Activated naive CD4-positive, alpha-beta T cell (primary cell): ENCODE measurements around the gene NCKIPSD.
"Not testable (repeated sequence)": the region's sequence is repeated elsewhere in the genome, so short reads cannot be mapped to it uniquely, and the experiment has no call there.

ENCODE experiments used
- DNase-seq, 4 experiments: peaks; one replicate each; lab custom pipeline; 2025; lab: John Stamatoyannopoulos, UW

Gene NCKIPSD

GRCh38 chr3:48685603-48686511, at the start of gene NCKIPSD:
Gene NCKIPSD (minus strand): TSS chr3:48685915. CDS start chr3:48685807, 108 bp downstream.
- peak; percentile 78 to 92 (median 87) for DNase-seq

- not testable (repeated sequence) for DNase-seq
Measured at GRCh38 chr3:48735075-48735767, 49.5 kb upstream of the NCKIPSD start.

DNA sequence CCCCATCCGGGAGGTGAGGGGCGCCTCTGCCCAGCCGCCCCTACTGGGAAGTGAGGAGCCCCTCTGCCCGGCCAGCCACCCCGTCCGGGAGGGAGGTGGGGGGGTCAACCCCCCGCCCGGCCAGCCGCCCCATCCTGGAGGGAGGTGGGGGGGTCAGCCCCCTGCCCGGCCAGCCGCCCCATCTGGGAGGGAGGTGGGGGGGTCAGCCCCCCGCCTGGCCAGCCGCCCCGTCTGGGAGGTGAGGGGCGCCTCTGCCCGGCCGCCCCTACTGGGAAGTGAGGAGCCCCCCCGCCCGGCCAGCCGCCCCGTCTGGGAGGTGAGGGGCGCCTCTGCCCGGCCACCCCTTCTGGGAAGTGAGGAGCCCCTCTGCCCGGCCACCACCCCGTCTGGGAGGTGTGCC, 48.8 kb upstream of the NCKIPSD start:
- DNase-seq, result not testable (repeated sequence)

- DNase-seq, result not testable (repeated sequence)
Measured at GRCh38 chr3:48733752-48734518, 48.2 kb upstream of the NCKIPSD start.

GRCh38 chr3:48727511-48727910, 41.8 kb upstream of the NCKIPSD start:
- DNase-seq, result no peak

DNA sequence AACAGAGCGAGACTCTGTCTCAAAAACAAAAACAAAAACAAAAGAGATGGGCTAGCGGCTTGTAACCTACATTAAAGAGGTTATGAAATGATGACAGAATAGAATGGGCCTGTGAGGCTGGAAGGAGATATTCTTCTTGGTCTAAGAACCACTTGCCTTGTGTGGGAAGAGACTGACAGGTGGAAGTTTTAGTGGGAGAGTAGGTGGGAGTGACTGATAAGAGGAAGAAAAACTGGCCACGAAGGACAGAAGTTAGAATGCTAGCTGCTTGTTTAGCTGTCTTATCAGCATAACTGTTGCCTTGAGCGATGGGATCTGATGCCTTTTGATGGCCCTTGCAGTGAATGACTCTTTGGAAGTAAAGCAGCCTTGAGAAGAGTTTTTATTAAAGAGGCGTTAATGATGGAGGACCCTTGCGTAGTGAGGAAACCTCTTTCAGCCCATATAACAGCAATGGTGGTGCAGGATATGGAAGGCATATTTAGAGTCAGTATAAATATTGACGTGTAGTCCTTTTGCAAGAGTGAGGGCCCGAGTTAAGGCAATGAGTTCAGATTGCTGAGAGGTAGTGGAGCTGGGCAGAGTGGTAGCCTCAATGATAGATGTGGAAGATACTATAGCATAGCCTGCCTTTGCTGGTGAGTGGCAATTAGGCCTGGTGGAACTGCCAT, 39.6 kb upstream of the NCKIPSD start:
- not testable (repeated sequence) for DNase-seq

GRCh38 chr3:48723725-48724124, 38.0 kb upstream of the NCKIPSD start:
- no peak for DNase-seq

- DNase-seq, result not testable (repeated sequence)
Measured at GRCh38 chr3:48723293-48723692, 37.6 kb upstream of the NCKIPSD start.

DNA sequence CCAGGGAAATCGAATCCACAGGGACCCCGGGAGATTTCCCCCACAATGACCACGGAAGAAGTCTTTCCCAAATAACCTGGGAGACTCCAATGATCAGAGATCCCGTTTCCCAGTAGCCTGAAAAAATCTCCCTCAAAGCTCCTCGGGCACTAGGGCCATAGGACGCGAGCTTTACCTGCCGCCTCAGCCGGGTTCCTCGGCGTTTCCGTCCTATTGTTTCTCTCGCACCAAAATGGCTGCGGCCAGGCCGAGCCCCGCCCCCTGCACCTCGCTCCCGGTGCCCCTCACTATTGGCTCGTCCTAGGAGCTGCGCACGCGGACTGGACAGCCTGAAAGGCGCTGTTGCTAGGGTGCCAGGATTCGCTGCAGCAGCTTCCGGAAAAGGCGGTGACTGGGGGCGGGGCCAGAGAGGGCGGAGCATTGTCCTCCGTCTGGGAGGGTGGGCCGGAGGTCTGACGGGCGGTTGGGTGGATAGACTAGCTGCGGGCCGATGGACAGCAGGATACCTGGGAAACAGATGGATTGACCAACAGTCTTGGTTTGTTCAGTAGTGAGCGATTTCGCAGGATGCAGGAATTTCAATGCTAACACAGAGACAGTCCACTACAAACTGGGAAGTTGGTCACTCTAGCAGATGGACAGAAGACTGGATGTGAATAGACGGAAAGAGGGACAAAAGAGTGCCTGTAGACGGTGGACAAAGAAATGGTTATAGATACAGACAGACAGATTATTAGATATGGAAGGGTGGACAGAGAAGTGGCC, 31.4 kb upstream of the NCKIPSD start, which contains the start of gene IP6K2:
TSS of gene IP6K2 (minus strand) at position 240 of the 765 bp plus-strand sequence. CDS start 21,930 bp downstream, outside the sequence.
- DNase-seq, result peak; percentile 94 to 99 (median 98)

DNA sequence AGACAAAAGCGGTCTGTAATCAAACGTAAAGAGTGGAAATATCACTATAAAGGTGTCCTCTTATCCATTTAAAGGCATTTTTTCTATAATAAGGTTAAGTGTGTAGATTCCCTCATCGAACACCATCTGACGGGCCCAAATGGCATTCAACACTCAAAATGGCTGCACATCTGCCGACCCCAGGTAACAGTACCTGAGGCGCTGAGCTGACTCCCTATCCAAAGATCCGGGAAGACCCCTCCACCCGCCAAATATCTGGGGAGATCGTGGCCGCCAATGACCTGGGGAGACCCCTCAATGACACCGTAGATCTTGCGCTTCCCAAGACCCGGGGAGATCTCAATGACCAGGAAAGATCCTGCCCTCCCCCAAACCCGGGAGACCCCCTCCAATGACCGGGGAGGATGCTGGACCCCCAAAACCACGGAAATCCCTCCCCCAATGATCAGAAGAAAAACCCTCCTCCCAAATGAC, 30.8 kb upstream of the NCKIPSD start:
- DNase-seq, result no peak

DNA sequence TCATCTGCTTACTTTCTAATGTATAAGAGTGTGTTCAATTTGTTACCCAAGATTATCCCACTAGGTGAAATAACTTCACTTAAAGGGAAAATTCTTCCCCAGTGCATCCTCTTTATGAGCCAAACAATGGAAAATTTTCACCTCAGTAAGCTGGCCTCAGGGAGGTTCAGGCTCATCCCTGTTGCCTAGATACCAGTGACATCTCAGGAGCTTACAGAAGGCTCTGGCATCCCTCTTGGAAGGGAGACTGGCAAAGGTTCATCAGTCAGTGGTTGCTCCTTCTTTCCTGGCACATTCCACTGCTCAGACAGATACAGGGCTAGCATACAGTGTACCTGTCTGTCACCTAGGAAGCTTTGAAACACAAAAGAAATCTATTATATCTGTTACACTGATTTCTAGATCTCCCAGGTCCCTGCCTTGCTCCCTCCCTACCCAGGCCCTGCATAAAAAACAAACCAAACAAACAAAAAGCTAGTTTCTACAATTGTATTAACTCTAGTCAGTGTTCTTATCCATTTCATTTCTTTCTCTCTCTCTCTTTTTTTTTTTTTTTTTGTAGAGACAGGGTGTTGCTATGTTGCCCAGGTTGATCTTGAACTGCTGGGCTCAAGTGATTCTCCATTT, 29.6 kb upstream of the NCKIPSD start:
- DNase-seq, result no peak

GRCh38 chr3:48711727-48712126, 26.0 kb upstream of the NCKIPSD start:
- DNase-seq, result no peak

DNA sequence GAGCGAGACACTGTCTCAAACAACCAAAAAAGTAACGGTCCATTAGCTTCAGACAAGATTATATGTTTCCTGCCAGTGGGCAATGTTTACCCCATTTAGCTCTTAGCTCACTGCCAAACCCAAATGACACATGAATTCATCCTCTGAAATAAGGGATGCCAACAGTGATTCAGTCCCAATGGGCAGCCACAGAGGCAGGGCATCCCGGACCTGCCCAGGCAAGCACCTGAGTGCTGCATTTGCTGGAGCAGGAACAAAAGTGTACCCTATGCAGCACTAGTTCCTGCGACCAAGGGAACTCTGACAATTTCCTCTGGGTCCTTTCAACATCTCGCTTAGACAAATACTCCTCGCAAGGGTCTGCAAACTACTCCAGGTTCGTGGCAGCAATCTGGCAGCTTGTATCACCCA, 23.3 kb upstream of the NCKIPSD start:
- no peak for DNase-seq

- no peak for DNase-seq
Measured at GRCh38 chr3:48708481-48708889, 22.8 kb upstream of the NCKIPSD start.

- DNase-seq, result no peak
Measured at GRCh38 chr3:48707157-48707556, 21.4 kb upstream of the NCKIPSD start.

DNA sequence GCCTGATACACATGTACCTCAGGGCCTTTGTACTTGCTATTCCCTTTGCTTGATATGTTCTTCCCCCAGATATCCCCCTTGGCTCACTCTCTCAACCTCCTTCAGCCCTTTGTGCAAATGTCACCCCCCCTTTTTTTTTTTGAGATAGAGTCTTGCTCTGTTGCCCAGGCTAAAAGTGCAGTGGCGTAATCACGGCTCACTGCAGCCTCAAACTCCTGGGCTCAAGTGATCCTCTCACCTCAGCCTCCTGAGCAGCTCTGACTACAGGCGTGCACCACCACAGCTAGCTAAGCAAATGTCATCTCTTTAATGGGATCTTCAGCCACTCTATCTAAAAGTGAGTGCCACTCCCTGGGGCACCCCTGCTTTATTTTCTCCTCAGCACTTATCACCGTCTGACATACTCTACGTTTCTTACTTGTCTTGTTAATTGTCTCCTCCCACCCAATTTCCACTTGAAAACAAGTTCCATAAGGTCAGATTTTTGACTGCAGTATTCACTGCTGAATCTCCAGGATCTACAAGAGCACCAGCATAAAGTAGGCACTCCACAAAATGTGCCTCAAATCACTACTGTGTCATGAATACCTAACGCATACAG, 16.7 kb upstream of the NCKIPSD start:
- no peak for DNase-seq

DNA sequence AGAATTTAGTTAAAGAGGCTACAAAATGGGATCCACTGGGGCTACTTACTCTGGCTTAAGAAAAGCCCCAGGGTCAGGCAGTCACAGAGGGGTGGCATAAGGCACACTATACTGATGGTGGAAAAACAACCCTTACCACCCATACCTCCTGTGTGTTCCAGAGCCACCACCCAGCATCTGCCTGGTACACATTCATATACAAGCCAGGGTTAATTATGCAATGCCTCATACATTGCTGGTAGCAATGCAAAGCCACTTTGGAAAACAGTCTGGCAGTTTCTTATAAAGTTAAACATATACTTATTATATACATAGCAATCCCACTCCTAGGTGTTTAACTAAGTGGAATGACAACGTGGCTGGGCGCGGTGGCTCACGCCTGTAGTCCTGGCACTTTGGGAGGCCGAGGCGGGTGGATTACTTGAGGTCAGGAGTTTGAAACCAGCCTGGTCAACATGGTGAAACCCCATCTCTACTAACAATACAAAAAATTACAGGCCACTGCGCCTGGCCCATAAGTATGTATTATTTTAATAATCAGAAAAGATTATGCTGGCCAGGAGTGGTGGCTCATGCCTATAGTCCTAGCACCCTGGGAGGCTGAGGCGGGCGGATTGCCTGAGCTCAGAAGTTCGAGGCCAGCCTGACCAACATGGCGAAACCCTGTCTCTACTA, 15.2 kb upstream of the NCKIPSD start:
- no peak for DNase-seq

DNA sequence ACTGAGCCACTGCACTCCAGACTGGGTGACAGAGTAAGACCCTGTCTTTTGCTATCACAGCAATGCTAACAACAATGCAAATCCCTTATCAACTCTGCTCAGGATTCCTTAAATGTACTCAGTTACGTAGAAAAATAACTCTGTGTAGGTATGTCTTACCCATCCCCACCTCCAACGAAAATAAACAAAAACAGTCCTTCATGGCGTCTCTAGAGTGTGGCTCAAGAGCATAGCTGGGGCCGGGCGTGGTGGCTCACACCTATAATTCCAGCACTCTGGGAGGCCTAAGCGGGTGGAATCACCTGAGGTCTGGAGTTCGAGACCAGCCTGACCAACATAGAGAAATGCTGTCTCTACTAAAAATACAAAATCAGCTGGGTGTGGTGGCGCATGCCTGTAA, 13.2 kb upstream of the NCKIPSD start:
- DNase-seq, result no peak

- no peak for DNase-seq
Measured at GRCh38 chr3:48697952-48698351, 12.2 kb upstream of the NCKIPSD start.
